AG09309 (cell line): Measurements from ENCODE around the gene ABHD17B.
A peak's percentile ranks its signal among the peaks of the same experiment; 100 is the strongest.

Source experiments
- DNase-seq: peaks from one replicate; pipeline ENCODE4 v3.0.0-alpha.2; 2010; ENCODE audit warnings: low read depth
- H3K4me3 ChIP-seq: 2 replicates; pipeline ENCODE4 v1.5.1; 2011; ENCODE audit warnings: mild to moderate bottlenecking, low read depth, low read length, moderate library complexity; ENCODE audit not compliant: control insufficient read depth
- CTCF ChIP-seq: IDR thresholded peaks from 2 replicates; pipeline ENCODE4 v1.5.1; 2011; ENCODE audit warnings: mild to moderate bottlenecking, low read depth, low read length, inconsistent platforms; ENCODE audit not compliant: insufficient read depth, control insufficient read depth; ENCODE audit errors: missing control alignments

Gene ABHD17B

DNA sequence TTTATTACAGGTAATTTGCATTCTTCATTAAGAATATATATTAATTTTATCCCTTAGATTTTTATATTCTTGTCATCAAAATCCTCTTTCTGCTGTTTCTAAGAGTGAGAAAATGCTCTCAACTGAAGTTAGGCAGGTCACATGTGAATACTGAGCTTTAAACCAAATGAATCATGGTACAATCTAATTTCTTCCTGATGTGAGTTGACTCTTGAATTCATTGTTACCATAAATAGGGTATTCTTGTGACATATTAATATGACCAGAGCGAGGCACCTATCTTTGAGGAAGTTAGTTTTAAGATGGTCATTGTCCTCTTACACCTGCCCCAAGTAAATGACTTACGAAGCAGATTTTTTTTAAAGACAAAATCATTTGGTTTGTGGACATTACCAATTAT, 17.8 kb upstream of the ABHD17B start:
- TF ChIP-seq CTCF = no peak

DNA sequence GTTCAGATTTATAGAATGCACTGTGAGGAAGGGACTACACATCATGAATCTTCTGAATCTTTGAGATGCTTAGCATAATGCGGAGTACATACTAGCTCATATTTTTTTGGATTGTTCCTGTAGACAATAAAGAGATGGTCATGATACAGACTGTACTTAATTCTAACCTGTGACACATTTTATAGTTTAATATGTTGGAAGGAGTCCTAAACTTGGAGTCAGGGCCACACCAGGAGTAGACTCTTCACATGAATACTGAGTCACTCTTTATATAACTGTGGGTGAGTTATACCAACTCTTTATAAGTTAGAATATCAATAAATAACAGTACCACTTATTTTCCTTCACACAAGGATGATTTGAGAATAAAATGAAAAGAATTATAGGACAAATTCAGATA, 17.4 kb upstream of the ABHD17B start:
- no peak for TF ChIP-seq CTCF
- DNase-seq = peak; percentile 32
- H3K4me3 ChIP-seq = no peak overlapping the region

More for the DNA sequence above, 17.8 kb upstream of the ABHD17B start:
- DNase-seq = peak; percentile 33
- H3K4me3 ChIP-seq = no peak overlapping the region

- H3K4me3 ChIP-seq = no peak overlapping the region
- TF ChIP-seq CTCF = no peak
- no peak for DNase-seq
Measured at GRCh38 chr9:71925834-71926233, 14.8 kb upstream of the ABHD17B start.

- TF ChIP-seq CTCF = no peak
- H3K4me3 ChIP-seq = no peak overlapping the region
- no peak for DNase-seq
Measured at GRCh38 chr9:71924576-71924975, 13.6 kb upstream of the ABHD17B start.

DNA sequence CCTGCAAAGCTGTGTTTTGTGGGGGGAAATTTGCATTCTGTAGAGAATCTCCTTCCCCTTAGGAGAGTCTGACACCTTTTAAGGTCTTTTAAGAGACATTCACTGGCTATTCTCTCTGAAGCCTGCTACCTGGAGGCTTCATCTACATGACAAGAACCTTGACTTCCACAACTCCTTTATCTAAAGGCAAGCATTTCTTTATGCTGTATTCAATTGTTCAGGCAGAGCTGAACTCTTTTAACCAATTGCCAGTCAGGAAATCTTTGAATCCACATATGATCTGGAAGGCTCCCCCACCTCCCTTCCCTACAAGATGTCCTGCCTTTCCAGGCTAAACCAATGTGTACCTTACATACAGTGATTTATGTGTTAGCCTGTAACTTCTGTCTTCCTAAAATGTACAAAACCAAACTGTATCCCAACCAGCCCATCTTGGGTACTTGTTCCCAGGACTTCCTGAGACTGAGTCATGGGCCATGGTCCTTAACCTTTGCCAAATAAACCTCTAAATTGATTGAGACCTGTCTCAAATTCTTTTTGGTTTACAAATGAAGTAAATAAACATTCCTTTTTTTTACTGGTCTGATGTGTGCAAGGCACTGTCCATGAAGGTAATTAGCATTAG, 10.3 kb upstream of the ABHD17B start:
- DNase-seq = no peak
- H3K4me3 ChIP-seq = no peak overlapping the region
- TF ChIP-seq CTCF = no peak

DNA sequence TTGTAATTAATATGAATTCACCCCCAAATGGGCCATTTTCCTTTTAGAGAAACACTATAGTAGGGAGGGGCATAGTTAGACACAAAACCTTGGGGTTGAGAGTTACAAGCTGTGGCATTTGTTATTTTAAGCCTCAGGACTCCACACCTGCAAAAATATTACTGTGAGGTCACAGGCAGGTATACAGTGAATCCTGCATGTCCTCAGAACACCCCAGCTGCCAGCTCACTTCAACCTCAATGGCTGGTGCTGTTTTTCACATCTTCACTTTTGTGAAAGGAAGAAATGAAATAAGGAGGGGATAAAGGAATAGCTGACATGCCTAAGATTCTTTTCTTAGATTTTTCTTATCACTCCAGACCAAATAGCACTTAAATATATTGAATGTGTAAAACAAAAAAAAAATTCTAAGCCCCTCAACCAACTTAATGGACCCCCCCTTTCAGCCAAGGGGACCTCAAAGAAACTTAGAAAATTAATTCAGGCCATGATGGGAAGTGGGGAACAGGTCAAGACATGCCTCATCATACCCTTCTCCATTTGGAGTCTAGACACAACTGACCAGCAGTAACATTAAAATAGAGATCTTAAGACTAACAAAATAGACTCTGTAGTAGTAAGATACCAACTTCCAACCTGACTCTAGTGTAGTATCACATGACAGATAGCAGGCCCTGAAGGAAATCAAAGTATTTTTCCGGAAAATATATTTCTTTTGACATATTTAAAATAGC, 9.6 kb upstream of the ABHD17B start:
- no peak for TF ChIP-seq CTCF
- no peak for DNase-seq
- no peak overlapping the region for H3K4me3 ChIP-seq
